ENCODE data around the gene LYST.
"Not testable (repeated sequence)": the region's sequence is repeated elsewhere in the genome, so short reads cannot be mapped to it uniquely, and the experiment has no call there.

Gene LYST

DNA sequence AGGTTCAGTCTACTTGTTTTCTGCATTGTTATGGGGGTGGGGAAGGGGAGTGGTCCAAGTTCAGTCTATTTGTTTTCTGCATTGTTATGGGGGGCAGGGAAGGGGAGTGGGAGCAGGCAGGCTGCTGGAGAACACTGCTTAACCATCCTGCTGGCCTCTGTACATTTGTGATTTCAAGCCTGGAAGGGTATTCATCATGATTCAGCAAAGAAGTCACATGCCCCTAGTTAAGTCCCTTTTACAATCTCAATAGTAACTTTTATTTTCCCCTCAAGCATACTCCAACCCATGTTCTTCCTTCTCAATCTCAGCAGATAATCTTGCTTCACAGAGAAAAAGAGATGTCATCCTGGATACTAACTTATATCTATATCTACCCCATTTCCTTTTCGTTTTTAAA, 7.9 kb downstream of the LYST start:
- no peak for DNase-seq

DNA sequence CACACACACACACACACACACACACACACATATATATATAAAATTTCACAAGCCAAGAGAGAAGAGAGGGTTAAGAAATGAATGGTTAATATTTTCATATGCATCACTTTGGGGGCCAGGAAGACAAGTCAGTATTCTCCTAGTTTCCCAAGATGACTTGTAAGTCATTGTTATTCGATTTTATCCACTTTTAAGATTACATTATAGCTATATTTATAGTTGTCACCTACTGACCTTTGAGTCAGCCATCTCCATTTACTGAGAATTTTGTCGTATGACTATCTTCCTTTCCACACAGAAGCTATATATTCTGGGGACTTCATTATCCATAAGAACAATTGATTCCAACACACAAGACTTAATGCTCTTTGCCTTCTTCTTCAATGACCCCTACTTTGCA, 8.9 kb downstream of the LYST start:
- no peak for DNase-seq

DNA sequence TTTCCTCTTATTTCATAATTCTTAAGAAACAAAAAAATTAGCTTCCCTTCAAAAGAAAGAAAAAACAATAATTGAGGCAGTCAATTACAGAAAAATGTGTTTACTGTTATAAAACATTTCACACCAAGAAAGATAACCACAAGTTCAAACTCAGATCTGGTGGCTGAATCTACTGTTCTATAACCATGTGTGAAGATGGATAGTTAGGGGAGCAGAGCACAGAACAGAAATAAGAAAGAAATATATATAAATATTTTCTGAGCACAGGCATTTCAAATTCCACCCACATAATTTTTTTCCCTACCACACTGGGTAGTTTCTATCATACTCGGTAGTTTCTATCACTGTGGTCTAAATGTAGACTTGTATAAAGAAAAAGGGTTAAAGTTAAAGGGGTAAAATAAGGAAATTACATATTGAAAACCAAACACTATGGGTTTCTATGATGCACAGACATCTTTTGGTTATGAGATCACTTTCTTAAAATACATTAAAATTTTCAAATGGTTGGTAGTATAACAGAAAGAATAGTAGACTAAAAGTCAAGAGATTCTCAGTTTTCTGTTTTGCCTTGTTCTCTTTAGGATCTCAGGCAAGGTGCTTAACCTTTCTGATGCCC, 10.8 kb downstream of the LYST start:
- no peak for DNase-seq

DNA sequence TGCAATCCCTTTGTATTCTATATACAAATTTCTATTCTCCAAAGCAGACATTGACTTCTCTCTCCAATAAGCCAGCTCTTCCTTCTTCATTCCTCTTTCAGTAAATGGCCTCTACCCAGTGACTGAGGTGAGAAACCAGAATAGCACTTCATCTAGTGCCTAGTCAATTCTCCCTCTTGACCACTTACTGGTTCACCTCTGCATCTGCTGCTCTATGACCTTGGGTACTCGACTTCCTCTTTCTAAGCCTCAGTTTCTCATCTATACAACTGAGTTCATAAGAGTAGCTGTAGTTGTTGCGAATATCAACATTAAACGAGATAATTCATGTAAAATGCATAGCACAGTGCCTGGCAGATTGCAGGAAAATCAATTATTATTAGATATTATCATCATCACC, 12.4 kb downstream of the LYST start:
- DNase-seq = no peak

DNA sequence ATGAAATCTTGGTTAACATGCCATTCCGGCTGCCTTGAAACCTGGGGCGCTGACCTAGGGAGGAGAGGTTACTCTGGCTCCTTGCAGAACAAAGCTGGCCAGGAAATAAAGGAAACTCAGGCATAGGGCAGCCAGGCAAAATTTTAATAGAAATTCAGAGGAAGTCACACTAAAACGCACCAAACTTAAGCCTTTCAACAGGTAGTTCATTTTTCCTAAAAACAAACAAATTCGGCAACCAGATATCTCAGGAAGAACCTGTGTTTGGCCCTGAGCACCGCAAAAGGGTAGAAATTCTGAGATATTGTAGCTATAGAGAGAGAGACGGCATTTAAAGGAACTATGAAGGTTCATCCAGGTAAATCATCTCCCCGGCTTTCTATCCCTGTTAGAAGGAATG, 13.1 kb downstream of the LYST start:
- no peak for DNase-seq

DNA sequence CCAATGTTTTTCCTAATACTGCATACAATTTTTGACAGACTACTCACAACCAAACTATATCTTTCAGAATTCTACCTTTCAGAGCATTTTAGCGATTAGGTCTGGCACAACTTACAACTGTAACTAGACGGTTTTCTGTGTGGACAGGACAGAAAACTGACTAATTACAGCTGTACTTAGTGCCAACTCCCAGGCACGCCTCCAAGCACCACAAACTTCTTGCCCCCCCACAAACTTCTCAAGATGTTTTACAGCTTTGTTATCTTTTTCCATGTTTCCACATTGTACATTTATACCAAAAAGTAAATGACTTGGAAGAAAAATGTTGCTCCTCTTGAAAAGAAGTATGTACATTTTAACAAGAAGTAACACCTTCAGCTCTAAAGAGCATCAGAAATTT, 13.8 kb downstream of the LYST start:
- no peak for DNase-seq

DNA sequence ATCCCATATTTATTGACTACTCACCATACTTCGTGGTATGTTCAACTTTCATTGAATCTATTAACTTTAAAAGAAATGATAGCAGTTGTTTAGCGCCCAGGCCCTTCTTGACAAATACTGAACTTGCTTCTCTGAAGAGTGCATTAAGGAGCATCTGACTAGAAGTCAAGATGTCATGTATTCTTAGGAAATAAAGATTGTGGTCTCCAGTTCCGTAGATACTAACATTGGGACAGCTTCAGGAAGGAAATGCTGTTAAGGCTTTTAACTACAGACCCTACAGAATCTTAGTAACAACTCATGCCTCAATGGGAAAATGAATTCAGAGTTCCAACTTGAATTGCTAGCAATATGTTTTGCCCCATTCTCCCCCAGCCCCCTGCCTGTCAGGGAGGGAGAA, 14.8 kb downstream of the LYST start:
- no peak for DNase-seq

DNA sequence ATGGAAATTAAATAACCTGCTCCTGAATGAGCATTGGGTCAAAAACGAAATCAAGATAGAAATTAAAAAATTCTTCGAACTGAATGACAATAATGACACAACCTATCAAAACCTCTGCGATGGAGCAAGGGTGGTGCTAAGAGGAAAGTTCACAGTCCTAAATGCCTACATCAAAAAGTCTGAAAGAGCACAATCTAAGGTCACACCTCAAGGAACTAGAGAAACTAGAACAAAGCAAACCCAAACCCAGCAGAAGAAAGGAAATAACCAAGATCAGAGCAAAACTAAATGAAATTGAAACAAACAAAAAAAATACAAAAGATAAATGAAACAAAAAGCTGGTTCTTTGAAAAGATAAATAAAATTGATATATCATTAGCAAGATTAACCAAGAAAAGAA, 18.5 kb downstream of the LYST start:
- DNase-seq = not testable (repeated sequence)

DNA sequence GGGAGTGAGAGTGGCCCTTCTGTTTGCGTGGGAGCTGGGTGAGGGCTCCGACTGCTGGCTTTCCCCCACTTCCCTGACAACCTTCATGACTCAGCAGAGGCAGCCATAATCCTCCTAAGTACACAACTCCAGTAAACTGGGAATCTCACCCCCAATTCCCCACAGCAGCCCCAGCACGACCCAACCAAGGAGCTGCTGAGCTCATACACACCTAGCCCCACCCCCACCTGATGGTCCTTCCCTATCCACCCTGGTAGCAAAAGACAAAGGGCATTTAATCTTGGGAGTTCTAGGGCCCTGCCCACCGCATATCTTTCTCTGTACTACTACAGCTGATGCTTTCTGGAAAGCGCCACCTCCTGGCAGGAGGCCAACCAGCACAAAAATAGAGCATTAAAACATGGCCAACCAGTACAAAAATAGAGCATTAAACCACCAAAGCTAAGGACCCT, 21.0 kb downstream of the LYST start:
- peak; percentile 50 for DNase-seq

DNA sequence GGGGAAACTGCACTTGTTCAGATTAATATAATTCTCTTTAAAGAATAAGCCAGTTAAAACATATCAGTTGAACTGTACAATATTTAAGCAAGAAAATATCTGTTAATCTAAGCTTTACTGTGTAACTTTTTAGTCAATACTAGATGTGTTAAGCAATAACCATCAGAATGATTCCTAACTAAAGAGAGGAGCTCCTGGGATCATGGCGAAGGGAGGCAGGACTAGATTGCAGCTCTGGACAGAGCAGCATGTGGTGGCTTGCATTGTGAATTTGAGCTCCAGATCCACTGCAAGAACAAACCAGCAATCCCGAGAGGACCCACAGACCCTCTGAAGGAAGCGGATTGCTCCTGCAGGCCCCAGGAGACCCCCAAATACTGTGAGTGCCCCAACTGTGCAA, 21.9 kb downstream of the LYST start:
- no peak for DNase-seq

DNA sequence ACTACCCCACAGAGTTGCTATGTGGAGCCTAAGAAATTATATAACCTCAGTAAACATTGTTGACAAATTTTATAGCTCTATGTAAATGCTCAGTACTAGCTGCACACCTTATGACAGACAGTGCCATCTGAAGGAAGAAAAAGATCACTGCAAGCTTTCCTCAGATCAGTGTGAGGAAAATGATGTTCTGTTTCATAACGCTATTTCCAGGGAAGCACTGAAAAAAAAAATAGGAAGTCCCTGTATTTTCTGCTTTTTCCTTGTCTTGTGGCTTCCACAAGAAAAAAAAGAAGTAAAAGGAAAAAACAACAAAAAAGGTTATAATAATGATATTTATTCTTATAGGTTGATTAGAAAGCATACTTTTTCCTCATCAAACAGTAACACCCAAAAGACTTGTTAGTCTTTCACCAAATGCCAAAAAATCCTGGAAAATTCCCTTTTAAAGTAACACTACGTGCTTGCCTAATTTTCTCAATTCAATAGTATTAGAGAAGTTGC, 23.2 kb downstream of the LYST start:
- peak; percentile 76 for DNase-seq

DNA sequence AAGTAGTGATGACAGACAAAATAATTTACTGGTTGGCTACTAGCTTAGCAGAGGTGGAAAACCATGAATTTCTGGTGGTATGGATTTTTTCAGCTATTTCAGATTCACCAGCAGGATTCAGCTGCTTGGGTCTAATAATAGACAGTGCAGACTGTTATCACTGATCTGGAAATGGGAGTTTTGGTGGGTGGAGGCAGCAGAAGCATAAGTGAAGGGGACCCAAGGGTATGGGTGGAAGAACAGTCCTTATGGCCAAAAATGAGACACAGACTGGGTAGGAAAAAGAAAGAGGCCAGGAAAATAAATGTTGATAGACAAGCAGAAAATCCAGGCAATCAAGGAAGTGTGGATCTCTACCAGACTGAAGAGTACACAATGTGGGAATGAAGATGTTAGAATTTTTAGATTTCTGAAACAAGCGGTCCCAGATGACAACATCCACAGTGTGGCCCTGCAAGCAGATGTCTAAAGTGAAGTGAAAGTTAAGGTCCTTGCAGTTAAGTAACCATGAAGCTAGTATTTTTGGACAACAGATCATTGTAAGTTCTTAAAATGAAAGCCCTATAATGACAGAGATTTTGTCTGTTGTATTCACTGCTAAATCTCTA, 24.7 kb downstream of the LYST start:
- DNase-seq = no peak

DNA sequence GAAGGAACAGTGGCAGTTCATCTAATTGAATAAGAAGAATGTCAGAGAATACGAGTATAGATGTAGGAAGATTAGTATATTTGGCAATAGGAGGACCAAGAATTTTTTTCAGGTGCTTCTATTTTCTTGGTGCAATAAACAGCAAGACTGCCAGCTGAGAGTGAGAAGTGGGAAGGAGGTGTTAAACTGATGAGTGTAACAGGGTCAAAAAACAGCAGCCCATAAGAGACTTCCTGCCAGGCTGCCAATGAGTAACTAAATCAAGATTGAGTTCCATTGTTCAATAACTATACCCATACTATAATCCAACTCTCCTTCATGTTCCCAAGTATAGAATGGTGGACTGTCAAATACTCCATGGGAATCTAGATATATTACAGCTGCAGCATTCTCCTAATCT, 28.7 kb downstream of the LYST start:
- no peak for DNase-seq

DNA sequence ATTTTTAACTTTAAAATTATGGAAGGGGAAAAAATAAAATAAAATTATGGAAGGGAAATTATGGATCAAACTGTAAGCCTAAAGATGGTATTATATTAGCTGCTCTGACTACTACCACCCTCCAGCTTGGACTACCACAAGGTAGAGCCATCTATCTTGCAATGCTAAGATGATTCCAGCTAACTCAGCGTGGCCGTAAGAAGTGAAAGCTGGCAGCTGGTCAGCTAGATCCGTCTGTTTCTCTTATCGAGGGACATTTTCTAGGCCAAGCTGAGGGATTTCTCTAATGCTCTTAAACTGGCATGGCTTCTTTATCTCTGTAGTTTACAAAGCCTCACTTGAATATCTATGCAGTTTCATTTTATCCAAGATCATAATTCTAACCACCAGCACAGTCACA, 31.5 kb downstream of the LYST start:
- DNase-seq = no peak

DNA sequence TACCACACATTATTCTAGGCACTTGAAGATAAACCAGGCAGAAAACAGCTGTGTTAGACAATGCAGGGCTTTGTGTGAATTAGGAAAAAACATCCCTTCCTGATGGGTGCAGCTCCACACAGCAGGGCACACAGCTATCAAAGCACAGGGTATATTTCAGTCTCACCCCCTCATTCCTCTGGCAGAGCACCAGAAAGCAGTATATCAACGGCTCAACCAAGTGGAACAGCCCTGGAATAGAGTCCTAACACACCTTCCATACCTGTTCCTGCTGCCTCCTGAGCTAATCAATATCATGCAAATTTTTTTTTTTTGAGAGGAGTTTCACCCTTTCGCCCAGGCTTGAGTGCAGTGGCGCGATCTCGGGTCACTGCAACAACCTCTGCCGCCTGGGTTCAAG, 32.1 kb downstream of the LYST start:
- DNase-seq = peak; percentile 74

DNA sequence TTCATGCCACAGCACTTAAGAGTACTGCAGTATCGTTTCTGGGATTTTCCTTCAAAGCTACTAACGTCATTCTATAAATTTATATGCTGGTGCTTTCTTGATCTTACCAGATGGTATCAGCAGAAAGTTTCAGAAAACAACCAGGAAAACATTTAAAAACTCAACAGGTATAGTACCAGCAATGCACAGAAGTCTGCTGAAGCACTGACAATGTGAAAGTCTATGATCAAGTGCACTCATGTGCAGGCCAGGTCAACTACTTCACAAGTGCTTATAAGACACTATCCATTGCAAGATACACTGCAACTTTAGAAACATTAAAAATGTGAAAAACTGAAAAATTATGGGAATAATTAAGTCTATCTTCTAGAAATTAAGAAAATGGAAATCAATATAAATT, 34.7 kb downstream of the LYST start:
- no peak for DNase-seq

DNA sequence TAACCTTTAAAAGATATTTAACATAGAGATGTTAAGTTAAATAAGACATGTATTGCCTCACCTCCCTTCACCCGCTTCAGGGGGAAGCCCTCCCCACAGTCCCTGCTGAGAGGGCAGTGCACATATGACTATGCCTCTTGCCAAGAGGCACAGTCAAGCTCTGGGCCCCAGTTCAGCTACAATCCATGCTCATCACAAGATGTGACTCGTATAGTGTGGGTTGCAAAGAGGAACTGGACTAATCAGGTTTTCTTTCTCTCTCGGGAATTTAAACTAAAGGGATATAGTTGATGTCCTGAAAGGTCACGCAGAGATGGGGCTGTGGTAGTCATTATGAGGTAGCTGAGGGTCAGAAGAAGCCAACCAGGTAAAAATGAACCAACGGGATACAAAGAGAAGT, 35.6 kb downstream of the LYST start:
- peak; percentile 22 for DNase-seq

DNA sequence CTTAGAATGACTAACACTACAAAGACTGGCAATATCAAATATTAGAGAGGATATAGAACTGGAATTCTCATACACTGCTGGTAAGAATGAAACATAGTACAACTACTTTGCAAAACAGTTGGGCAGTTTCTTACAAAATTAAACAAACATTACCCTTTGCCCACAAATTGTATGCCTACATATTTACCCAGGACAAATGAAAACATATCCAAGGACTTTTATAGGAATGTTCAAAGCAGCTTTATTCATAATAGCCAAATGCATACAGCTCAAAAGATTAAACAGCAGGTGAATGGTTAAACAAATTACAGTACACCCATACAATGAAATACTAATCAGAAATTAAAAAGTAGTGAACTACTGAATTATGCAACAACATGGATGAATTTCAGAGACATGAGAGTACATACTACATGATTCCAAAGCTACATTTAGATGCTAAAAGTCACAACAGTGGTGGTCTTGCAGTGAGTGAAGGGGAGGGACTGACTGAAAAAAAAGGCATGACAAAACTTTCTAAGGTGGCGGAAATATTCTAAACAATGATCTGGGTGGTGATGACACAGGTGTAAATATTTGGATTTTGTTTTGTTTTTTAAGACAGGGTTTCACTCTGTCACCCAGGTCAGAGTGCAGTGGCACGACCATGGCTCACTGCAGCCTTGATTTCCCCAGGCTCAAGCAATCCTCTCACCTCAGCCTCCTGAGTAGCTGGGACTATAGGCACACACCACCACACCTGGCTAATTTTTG, 40.4 kb downstream of the LYST start:
- no peak for DNase-seq

DNA sequence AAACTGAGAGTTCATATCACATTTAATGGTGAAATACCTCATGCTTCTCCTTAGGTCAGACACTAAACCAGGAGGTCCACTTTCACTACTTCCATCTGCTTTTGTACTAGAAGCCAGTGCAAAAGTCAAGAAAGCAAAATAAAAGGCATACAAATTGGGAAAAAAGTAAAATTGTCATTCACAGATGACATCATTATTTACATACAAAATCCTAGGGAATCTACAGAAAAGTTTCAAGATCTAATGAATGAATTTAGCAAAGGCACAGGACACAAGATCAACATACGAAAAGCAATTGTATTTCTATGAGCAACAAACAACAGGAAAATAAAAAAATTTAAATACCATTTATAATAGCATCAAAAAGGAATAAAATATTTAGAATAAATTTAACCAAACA, 41.5 kb downstream of the LYST start:
- DNase-seq = no peak

DNA sequence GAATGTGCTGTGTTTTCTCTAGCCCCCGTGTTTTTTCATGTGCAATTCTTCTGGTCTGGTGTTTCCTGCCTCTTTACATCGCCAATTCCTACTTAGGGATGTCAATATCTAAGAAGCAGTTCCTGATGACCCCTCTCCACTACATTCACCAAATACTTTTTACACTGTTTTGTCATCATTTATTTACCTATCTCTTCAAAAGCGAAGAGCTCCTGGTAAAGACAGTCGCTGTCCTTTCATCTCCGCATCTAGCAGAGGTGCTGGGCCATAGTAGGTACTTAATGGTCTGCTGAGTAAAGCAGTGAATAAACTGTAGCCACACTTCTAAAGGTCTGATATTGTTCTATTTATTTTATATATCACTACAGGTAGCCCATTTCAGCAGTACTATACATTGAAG, 43.0 kb downstream of the LYST start:
- no peak for DNase-seq

DNA sequence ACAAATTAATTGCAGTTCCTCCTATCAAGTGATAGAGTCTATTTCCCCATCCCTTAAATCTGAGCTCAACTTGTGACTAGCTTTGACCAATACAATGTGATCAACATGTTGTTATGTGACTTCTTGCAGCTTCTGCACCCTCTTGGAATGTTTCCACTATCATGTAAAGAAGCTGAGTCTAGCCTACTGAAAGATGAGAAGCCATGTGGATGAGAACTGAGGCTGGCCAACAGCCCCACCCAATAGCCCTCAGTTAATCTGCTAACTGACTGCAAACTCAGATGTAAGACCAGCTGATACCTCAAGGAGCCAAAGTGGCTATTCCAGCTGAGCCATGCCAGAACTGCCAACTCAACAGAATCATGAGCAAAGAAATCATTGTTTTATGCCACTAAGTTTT, 44.0 kb downstream of the LYST start:
- no peak for DNase-seq

DNA sequence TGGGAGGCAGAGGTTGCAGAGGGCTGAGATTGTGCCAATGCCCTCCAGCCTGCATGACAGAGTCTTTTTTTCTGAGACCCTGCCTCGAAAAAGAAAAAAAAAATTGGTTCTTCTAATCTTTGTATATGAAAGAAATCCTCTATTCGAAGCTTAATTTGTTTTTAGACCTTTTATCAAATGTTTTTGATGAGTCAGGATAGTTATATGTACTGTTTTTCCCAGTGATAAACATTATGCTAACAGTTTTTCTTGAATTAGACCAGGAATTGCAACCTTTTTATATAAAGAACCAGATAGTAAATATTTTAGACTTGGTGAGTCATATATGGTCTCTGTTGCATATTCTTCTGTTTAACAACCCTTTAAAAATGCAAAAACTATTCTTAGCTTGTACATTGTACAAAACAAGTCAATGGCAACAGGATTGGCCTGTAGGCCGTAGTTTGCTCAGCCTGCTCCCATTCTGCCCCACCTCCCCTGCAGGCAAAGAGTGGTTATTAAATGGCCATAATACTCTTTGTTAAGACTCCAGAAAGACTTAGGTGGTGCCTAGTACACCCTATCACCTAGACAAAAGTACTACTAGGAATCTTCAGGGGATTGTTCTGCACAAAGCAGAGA, 45.2 kb downstream of the LYST start:
- peak; percentile 23 for DNase-seq

DNA sequence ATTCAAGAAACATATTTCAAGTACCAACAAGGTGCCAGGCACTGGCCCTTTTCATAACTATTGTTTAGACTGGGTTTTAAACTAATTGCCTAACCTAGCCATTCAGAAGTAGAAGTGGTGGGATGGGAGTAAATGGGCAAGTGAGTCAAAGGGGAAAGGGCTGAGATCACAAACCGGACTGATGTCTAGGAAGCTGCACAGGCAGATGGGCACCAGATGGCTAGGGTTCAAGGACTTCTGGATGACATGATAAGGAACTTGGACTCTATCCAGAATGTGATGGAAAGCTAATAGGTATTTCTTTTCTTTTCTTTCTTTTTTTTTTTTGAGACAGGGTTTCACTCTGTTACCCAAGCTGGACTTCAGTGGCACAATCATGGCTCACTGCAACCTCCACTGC, 46.6 kb downstream of the LYST start:
- no peak for DNase-seq

DNA sequence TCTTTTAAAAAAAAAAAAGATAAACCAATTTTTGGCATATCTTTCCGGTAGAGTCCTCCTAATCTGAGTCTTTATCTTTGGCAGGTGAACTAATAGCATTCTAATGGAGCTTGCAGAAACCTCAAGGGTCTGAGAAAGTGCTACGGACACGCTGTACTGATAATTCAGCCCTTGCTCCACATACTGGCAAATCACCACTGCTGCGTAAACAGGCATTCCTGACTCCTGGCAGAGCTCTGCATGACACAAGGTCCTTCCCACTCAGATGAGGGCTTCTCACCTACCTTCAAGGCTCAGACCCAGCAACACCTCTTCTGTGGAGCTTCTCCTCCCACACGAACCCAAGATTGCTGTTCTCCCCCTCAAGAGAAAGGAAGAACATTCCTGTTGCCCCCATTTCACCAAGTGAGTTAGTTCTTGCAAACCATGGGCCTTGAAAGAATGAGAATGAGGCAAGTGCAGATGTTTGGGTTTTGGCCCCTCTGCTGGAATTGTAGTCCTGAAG, 48.0 kb downstream of the LYST start:
- no peak for DNase-seq

Data from NCI-H69 (cell line).